ENCODE measurements around the gene LRP1B.

GRCh38 chr2:141697035-141697434 lies 433.8 kb downstream of the LRP1B start:
- TF ChIP-seq CTCF (IDR thresholded peaks at IDR 0.05; ENCODE audit: low read length): no peak
- TF ChIP-seq EZH2 (IDR thresholded peaks at IDR 0.05; ENCODE audit: borderline replicate concordance, low read length): no peak
